Astrocyte of the cerebellum (primary cell): ENCODE results near the gene ADGRB3.

Source experiments
- DNase-seq: peaks from one replicate; pipeline ENCODE4 v3.0.0-alpha.2; 2011; ENCODE audit warnings: low read depth
- H3K4me3 ChIP-seq: 2 replicates; pipeline ENCODE4 v1.5.1; 2011; ENCODE audit warnings: mild to moderate bottlenecking, low read depth, low read length, moderate library complexity
- in situ Hi-C: cut with HindIII; loops from 2 replicates; pipeline ENCODE4 v1.10.0; 2017; ENCODE audit warnings: low sequenced_read_pairs
- TF ChIP-seq, protein P1 (sequence below): IDR thresholded peaks from 2 replicates; pipeline ENCODE4 v1.5.1; 2012; ENCODE audit warnings: low read length, low read depth, moderate library complexity, mild to moderate bottlenecking; ENCODE audit errors: missing control alignments

Gene ADGRB3

DNA sequence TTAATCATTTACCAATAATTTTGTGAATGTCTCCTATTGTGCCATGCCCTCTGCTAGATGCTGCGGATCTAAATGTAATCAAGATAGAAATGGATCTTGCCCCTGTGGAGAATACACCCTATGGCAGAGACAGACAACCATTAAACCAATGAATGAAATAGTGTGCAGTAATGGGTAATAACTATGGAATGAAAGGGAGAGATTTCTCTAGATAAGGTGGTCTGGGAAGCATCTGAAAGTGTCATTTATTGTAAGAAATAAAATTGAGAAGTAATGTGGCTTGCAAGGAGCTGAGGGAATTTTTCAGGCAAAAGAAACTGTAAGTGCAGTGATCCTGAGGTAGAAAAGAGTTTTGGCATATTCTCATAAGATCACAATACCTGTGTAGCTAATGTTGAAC, 731.7 kb downstream of the ADGRB3 start:
- no peak overlapping the region for H3K4me3 ChIP-seq
- in situ Hi-C loops: no loop called here
- TF ChIP-seq, protein P1, sequence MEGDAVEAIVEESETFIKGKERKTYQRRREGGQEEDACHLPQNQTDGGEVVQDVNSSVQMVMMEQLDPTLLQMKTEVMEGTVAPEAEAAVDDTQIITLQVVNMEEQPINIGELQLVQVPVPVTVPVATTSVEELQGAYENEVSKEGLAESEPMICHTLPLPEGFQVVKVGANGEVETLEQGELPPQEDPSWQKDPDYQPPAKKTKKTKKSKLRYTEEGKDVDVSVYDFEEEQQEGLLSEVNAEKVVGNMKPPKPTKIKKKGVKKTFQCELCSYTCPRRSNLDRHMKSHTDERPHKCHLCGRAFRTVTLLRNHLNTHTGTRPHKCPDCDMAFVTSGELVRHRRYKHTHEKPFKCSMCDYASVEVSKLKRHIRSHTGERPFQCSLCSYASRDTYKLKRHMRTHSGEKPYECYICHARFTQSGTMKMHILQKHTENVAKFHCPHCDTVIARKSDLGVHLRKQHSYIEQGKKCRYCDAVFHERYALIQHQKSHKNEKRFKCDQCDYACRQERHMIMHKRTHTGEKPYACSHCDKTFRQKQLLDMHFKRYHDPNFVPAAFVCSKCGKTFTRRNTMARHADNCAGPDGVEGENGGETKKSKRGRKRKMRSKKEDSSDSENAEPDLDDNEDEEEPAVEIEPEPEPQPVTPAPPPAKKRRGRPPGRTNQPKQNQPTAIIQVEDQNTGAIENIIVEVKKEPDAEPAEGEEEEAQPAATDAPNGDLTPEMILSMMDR: no peak
- DNase-seq: no peak

DNA sequence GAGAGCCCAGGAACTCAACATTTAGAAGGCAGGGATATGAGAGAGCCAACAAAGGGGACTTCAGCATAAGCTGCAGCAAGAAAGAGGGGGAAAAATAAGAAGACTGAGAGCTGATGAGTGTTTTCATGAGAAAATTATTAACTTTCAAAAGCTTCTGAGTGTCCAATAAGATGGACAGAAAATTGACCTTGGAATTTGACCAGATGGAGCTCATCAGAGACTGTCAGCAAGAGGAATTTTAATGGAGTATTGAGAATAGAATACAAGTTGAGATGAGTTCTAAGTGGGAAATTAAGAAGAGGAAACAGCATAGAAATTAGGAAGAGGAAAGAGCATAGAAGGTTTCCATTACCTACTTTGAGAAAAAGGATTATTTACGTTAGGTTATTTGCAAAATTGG, 733.5 kb downstream of the ADGRB3 start:
- TF ChIP-seq, protein P1: no peak
- no peak overlapping the region for H3K4me3 ChIP-seq
- in situ Hi-C loops: no loop called here
- DNase-seq: no peak

DNA sequence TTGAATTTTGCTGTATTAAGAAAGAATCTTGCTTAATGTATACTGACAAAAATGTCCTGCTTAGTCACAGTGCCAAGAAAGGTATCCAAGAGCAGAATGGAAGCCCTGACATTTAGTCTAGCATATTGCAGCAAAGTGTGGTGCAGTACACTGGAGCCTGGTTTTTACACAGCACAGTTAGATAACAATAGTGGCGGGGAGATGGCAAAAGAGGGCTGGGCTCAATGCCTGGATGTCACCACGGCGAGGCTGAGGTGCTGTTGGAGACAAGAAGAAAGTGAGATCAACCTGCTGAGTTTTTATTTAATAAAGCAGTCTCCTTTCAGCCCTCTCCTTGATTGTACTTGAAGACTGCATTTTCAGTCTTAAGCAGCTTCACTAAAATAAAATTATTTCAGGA, 735.7 kb downstream of the ADGRB3 start:
- TF ChIP-seq, protein P1: no peak
- no peak overlapping the region for H3K4me3 ChIP-seq
- DNase-seq: no peak
- in situ Hi-C loops: no loop called here

DNA sequence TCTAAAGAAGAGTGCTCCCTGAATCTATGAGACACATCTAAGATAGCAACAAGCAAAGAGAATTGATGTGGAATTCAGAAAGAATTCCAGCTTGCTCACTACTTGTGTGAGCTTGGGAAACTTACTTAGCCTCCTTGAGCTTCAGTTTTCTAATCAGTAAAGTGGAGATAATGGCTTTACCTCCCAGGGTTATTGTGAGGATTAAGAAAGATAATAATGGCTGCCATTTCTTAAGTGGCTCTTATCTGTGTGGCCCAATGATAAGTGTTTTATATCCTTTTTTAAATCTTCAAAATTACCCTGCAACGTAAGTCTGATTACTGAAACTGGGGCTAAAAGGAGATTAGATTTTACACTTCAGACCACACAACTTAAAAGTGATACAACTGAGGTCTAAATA, 743.2 kb downstream of the ADGRB3 start:
- in situ Hi-C loops: no loop called here
- TF ChIP-seq, protein P1: no peak
- DNase-seq: no peak
- H3K4me3 ChIP-seq: no peak overlapping the region

DNA sequence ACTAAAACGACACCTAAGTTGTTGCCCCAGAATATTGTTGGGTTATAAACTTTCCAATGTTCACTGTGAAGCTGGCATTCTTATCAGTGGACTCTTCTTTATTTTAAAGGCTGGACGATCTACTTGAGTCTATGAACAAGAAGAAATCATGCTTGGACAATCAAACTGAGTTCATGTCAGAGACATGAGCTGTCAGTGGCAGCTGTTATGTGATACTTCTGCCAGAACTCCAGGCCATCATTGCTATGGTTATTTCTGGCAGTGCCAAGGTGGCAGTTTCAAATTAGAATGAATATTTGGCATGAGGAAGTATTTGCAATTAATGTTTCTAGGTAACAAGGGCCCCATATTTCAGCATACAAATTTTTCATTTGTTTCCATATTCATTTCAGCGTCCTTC, 744.4 kb downstream of the ADGRB3 start:
- no peak for DNase-seq
- no peak overlapping the region for H3K4me3 ChIP-seq
- in situ Hi-C loops: no loop called here
- TF ChIP-seq, protein P1: no peak

DNA sequence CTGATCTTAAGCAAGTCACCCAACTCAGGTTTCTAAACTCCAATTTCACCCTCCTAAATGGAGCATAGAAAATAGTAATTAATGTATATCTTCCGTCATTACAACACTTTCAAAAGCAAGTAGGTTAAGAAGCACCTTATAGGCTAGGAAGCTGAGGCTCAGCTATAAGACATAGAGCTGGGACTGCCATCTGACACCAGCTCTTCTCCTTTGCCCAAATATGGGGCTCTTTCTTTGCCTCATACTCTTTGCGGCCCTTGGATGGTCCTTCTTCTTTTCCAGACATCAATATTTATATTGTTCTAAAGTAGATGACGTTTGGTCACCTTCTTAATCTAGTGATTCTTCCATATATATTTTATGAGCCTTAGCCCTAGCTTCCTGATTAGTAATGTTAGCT, 748.5 kb downstream of the ADGRB3 start:
- in situ Hi-C loops: no loop called here
- TF ChIP-seq, protein P1: no peak
- H3K4me3 ChIP-seq: no peak overlapping the region
- no peak for DNase-seq

DNA sequence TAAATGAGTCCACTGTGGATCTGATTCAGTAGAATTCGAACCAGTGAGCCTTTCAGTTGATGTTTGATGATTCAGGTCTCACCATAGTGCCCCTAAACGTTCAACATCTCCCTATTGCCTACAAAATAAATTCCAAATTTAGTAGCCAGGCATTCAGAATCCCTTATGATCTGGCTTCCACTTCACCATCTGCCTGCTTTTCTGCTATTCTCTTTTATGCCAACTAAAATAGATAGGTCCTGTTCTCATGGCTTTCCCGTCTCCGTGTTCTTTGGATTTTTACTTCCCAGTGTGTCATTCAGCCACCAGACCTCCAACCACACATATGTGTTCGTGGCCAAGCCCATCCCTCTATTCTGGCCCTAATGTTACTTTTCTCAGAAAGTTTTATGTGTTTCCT, 751.3 kb downstream of the ADGRB3 start:
- no peak overlapping the region for H3K4me3 ChIP-seq
- DNase-seq: no peak
- in situ Hi-C loops: no loop called here
- TF ChIP-seq, protein P1: no peak
